Epithelial cell of esophagus (primary cell): ENCODE measurements around the gene CAMK1D.
A peak's percentile ranks its signal among the peaks of the same experiment; 100 is the strongest.

Experiments
- DNase-seq: peaks from one replicate; pipeline ENCODE4 v3.0.0; 2010; ENCODE audit warnings: low read depth
- H3K4me3 ChIP-seq: 2 replicates; pipeline ENCODE4 v1.5.1; 2011; ENCODE audit warnings: mild to moderate bottlenecking, low read length, control low read depth
- CTCF ChIP-seq: IDR thresholded peaks from 2 replicates; pipeline ENCODE4 v1.5.1; 2011; ENCODE audit warnings: low read depth, mild to moderate bottlenecking, low read length, control low read depth, inconsistent platforms; ENCODE audit not compliant: insufficient read depth; ENCODE audit errors: missing control alignments

Gene CAMK1D

DNA sequence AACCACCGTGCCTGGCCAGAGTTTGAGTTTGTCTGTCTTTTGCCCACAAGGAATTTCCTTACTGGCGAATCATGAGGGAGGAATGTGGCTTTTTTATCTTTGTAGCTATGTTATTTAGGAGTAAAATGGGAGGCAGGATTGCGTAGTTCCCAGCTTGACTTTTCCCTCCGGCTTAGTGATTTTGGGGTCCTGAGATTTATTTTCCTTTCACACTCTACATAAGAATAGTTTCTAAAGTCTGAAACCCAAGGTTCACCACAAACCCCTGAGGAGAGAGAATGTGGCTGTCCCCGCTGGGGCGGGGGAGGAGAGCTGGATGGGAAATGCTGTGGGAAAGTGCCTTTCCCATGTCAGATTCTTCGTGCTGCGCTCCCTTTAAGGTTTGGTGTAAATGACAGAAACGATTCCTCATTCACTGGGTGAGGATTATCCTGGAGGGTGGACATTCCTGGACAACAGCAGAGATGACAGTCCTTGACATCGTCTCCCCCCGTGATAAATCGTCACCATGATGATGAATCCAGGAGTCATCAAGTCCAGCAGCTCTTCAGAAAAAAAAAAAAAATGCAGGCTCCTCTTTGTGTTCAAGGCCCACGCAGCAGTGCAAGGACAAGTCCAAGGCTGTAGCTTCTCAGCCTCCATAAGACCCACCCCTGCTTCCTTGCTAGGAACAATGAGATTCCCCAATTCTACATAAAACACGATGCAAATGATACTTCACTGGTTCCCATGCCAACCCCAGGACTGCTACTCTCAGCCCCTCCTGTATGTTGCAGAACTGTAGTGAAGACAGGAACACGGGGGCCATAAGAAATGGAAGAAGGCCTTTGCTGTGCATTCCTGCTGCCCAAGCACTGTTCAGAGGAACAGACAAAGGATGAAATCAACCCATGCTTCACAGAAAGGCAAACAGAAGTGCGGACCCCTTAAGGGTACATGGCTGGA, 419.1 kb downstream of the CAMK1D start:
- DNase-seq, result peak; percentile 56
- no peak overlapping the region for H3K4me3 ChIP-seq
- no peak for TF ChIP-seq CTCF

GRCh38 chr10:12769323-12770044, 420.1 kb downstream of the CAMK1D start:
- no peak overlapping the region for H3K4me3 ChIP-seq
- DNase-seq, result no peak
- no peak for TF ChIP-seq CTCF

- no peak for TF ChIP-seq CTCF
- no peak for DNase-seq
- no peak overlapping the region for H3K4me3 ChIP-seq
These were observed 422.8 kb downstream of the CAMK1D start for GRCh38 chr10:12771981-12772760.

DNA sequence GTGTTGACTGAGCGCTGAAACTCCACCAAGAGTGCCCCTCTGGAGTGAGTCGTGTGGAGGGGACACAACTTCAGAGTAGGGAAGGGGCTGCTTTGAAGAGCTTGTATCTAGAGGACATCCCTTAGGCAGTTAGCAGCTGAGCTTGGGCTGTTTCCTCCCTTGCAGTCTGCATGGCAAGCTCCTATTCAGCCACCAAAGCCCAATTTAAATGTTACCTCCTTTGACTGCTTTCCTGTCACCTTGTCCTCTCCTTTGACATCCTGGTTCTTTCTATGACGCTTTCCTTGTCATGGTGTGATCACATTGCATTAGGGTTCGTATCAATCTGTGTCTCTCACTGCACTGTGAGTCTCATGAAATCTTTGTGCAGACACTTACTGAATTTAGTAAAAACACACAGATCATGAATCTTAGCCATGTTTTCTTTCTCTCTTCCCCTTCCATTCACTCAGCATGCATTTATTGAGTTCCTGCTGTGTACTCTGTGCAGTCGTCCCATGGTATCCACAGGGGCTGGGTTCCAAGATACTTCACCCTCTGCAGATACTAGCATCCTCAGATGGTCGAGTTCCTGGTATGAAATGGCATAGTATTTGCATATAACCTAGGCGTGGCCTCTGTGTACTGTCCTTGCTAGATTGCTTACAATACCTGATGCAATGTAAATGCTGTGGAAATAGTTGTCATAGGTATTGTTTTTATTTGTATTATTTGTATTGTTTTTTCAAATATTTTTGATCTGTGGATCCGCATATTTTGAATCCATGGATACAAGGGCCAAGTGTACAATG, 423.6 kb downstream of the CAMK1D start:
- H3K4me3 ChIP-seq, result no peak overlapping the region

DNA sequence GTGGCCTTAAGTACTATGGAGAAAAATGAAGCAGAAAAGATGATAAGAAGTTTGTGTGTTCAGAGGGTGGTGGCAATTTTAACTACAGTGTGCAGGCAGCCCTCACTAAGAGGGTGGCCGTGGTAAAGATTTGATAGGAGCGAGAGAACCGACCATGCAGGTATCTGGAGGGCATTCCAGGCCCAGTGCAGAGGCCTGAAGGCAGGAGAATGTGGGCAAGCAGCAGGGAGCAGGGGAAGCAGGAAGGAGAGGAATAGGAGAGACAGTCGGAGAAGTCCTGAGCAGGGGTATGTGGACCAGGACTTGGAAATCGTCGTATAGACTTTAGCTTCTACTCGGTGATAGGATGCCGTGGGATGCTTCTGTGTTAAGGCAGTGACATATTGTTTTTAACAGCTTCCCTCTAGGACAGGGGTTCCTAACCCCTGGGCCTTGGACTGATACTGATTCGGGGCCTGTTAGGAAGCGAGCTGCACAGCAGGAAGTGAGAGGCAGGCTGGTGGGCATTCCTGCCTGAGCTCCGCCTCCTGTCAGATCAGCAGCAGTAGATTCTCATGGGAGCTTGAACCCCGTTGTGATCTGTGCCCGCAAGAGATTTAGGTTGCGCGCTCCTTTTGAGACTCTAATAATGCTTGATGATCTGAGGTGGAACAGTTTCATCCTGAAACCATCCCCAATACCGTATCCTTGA, 425.0 kb downstream of the CAMK1D start:
- H3K4me3 ChIP-seq, result no peak overlapping the region
- TF ChIP-seq CTCF, result no peak
- DNase-seq, result no peak

More for the DNA sequence above, 423.6 kb downstream of the CAMK1D start:
- no peak for TF ChIP-seq CTCF
- no peak for DNase-seq
